Inferior parietal cortex (tissue), 1 donor: ENCODE data around the gene RASAL1.
"Not testable (repeated sequence)": the region's sequence is repeated elsewhere in the genome, so short reads cannot be mapped to it uniquely, and the experiment has no call there.

ENCODE experiments used
- DNase-seq: peaks from one replicate; pipeline ENCODE4 v3.0.0-alpha.2; 2016; ENCODE audit errors: extremely low spot score

Gene RASAL1

GRCh38 chr12:113118142-113118541, 17.4 kb downstream of the RASAL1 start:
- DNase-seq = no peak

GRCh38 chr12:113117684-113118083, 17.9 kb downstream of the RASAL1 start:
- not testable (repeated sequence) for DNase-seq

DNA sequence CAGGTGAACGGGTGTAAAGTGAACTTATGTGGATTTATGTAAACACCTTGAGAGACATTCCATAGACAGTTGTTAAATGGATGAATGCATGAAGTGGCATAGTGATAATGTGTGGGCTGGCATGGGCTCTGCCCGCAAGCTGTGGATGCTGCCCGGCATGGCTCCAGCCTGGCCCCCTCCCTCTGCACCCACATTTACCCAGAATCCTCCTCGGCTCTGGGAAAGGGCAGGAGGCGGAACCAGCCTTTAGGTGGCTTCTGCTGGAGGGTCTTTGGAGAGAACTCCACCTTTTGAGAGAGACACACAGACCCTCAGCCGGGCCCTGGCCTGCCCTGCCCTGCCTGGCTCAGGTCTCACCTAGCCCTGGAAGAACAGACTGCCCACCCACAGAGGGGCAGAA, 18.7 kb downstream of the RASAL1 start:
- no peak for DNase-seq

DNA sequence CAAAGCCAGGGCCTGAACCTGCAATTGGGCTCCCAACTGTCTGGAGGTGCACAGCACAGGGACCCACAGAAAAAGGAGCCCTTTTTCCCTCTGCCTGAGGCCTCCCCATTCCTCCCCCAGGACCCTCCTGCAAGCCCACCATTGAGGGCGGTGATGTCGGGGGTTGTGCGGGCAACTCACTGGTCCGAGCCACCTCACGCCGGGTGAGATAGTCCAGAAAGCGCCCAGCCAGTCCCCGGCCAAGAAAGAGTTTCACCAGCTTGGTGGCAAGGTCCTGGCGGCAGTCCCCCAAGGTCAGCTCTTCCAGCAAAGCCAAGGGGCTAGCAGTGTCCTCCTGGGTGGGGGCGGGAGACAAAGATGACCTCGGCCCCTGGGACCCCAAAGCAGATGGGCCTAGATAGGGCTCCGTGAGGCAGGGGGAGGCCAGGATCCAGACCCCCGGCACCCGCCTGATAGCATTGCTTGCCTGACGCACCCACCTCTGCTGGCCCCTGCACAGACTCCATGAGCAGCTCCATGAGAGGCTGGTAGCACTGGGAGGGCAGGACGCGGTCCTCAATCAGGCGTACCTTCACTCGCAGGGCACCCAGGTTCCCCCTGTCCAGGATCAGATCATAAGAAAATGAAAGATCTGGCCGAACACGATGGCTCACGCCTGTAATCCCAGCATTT, 20.0 kb downstream of the RASAL1 start:
- no peak for DNase-seq

DNA sequence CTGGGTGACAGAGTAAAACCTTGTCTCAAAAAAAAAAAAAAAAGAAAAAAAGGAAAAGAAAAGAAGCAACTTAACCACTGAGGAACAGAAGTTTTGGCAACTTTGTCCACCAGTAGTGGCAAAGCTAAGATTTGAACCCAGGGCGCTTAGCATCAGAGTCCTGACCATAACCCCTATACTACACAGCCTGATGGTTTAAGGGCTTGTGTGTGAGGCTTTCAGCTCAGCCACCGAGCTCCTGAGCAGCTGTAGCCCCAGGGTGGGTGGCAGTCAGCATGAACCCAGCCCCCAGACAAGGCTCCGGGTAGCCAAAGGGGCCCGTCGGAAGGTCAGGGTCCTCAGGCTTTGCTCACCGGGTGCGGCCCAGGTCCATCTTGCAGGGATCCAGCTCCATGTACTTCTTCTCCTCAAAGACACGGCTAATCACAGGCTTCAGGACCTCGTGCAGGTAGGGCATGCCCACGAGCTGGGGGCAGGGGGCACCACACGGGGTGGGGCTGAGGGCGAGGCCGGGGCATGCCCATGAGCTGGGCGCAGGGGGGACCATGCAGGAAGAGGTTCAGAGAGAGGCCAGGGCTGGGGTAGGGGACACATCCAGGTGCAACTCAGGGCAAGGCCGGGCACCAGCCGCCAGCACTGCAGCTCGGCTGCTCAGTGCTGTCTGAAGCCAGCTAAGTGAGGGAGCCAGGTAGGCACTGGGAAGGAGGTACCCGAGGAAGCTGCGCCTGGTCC, 20.9 kb downstream of the RASAL1 start:
- DNase-seq = no peak

DNA sequence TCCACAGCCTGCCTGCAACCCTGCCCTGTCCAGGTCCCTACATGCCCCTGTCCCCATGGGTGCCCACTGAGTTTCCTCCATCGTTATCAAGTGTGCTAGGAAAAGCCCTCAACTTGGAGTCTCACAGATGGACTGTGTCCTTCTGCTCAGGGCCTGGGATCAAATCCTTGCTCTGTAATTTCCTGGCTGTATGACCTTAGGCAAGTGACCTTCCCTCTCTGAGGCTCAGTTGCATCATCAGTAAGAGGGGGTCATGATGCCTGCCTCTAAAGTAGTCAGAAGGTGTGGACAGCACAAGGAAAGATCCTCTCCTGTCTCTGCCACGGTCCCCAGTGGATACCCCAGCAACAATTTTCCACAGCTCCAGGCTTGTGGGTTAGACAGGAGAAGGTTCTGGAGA, 22.2 kb downstream of the RASAL1 start:
- no peak for DNase-seq

- no peak for DNase-seq
Measured at GRCh38 chr12:113112043-113112899, 23.3 kb downstream of the RASAL1 start.

GRCh38 chr12:113111247-113111646, 24.3 kb downstream of the RASAL1 start:
- no peak for DNase-seq

DNA sequence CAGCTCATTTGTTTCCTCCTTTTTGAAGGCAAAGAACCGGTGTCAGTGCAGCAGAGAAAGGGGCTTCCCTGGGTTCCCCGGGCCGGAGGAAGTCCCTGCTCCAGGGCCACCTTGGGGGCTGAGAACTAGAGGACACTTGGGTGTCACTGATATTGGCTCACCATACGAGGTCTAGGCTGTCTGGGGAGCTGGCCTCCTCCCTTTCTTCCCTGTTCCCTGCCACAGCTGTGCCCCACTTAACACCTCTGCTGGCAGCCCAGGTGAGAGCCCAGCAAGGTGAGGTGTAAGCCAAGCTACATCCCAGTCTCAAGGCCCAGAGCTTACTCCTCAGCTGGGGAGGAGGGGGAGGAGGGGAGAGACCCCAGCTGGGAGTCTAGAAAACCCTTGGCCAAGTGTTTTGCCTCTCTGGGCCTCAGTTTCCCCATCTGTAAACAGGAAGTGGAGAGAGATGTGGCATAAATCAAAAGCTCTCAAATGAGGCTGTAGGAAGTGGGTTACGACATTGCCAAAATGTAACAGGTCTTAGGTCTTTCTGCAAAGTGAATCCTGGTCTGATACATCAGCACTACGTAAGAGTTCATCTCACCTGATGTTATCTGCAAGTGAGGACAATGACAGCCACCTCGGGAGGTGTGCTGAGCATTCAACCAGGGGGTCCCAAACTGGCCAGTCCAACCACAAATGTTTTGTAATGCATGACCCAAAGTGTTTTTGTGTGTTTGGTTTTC, 25.5 kb downstream of the RASAL1 start:
- no peak for DNase-seq

DNA sequence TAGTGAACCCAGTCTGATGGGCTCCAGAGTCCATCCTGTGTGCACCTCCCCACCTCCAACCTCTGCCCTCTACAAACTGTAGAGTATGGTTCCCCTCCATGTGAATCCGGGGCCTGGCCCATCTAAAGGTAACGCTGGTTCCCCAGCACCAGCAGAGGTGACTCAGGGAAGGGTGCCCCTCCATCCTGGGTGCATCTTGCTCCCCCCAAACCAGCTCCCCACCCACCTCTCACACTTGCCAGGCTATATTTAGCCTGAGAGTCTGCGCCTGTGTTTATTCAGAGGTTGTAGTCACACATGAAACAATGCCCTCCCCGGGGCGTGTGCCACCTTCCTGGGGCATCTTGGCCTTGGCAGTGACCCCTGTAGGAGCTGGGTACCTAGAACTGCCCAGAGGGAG, 26.2 kb downstream of the RASAL1 start:
- DNase-seq = no peak

GRCh38 chr12:113108308-113108707, 27.3 kb downstream of the RASAL1 start:
- no peak for DNase-seq

- no peak for DNase-seq
Measured at GRCh38 chr12:113106361-113106760, 29.2 kb downstream of the RASAL1 start.

DNA sequence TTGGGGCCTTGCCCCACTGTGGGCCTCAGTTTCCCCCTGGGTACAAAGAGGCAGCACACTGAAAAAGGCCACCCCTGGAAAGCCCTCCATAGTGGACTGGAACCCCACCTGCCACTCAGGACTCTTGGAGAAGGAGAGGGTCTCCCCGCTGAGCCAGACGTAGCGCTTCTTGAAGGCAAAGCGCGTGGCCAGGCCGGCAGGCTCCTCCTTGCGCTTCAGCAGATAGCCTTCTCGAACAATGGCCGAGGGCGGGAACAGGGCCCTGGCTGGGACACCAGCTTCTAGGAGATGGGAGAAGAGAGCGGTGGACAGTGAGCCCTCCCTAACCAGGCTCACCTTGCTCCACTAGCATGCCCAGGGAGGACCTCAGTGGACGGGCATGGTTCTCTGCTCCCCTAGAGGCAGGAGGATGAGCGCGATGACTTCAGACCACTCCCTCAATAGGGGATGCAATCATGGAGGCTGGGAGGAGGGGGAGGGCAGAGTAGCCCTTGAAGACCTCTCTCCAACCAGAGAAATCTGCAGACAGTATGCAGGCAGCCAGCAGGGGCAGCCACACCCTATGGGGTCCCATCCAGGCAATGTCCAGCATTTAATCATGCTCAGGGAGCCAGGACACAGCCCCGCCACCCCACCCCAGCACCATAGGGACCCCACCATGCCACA, 29.8 kb downstream of the RASAL1 start:
- DNase-seq = no peak

DNA sequence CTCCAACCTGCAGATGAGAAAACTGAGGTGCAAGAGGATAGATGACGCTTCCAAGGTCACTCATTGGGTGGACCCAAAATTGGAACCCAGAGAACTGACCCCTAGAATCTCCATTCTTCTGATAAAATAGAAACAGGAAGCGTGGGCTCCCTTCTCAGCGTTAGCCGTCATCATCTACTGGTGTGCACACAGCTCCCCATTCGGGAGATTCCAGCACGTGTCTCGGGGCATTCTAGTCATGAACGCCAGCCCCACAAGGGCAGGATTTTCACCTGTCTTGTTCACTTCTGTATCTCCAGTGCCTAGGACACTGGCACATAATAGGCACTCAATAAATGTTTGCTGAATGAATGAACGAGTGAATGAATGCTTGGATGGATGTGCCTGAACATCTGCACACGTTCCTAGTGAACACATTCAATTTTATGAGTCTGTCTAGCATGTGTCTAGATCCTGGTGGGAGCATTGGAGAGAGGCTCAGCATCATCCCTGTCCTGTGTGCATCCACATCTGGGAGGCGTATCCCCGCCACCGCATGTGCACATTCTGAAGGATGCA, 30.5 kb downstream of the RASAL1 start:
- DNase-seq = no peak

DNA sequence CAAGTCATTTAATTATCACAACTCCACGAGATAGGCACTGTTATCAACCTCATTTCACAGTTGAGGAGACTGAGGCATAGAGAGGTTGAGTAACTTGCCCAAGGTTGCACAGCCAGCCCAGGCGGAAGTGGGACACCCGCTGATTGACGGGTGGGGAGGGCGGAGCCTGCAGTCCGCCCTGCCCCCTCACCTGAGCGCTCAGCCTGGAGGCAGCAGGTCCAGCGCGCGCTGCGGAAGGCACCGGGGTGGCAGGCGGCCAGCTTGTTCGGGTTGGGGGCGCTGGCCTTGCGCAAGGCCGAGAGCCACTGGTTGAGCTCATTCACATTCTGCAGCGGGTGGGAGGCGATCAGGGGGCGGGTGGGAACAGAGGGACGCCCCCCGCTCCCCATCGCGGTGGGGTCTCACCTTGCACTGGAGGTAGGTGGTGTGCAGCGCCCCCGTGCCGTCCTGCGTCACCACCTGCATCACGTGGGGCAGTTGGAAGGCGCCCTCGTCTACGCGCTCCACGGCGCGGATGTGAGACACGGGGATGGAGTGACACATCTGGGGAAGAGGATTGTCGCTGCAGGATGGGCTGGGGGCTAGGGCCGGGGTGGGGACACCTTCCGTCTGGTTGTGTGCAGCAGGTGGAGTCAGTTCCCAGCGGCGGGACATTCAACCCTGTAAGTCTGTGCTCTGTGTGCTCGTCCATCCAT, 31.7 kb downstream of the RASAL1 start:
- no peak for DNase-seq

- no peak for DNase-seq
Measured at GRCh38 chr12:113102811-113103210, 32.8 kb downstream of the RASAL1 start.

DNA sequence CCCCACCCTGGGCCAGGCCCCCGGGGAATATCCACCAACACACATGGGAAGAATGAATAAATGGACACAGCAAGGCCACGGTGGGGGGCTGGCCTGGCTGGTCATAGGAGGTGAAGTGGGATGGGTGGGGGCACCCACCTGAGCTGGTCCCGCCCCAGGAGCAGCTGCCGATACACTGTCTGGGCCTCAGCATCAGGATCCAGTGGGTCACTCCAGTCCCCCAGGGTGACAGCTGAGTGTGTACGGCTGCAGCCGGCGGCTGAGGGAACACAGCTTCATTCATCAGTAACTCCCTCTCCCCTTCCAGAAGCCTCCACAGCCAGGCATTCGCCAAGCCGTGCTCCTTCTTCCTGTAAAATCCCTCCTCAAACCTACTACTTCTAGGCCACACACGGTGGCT, 33.8 kb downstream of the RASAL1 start:
- DNase-seq = no peak

DNA sequence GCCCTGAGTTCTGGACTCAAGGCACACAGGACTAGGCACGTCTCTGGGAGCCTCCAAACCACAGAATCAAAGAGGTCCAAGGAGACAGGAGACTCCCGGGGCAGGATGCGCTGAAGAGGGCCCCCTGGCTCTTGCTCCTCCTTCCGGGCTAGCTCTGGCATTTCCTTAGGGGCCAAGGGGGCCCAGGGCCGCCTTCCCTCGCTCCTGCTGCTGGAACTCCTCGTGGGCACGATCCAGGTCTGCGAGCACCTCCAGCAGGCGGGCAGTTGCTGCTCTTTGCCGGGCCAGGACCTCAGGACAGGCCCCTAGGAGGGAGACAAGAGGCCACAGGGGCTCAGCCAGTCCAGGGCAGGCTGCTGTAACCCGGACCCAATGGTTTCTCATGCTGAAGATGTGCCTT, 35.8 kb downstream of the RASAL1 start:
- no peak for DNase-seq

DNA sequence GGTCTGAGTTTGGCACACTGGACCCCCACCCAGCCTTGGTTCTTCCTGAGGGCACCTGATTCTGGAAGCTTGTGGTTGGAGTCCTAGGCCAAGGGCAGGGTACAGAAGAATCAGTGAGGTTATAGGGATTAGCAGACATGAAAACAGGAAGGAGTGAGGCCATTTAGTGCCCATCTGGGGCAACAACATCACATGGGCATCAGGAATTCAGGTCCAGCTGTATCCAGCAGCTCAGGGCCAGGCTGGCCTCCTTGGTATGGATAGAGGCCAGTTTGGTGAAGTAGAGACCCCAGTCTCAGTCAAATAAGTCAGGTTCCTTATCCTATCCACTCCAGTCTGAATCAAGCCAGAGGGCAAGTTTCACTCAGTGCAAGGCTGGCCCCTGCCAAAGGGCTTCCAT, 36.2 kb downstream of the RASAL1 start:
- DNase-seq = no peak

GRCh38 chr12:113098441-113099028, 37.0 kb downstream of the RASAL1 start:
- peak; percentile 82 for DNase-seq
